ENCODE measurements around the gene HMX2.

The HMX2 gene, protein sequence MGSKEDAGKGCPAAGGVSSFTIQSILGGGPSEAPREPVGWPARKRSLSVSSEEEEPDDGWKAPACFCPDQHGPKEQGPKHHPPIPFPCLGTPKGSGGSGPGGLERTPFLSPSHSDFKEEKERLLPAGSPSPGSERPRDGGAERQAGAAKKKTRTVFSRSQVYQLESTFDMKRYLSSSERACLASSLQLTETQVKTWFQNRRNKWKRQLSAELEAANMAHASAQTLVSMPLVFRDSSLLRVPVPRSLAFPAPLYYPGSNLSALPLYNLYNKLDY

DNA sequence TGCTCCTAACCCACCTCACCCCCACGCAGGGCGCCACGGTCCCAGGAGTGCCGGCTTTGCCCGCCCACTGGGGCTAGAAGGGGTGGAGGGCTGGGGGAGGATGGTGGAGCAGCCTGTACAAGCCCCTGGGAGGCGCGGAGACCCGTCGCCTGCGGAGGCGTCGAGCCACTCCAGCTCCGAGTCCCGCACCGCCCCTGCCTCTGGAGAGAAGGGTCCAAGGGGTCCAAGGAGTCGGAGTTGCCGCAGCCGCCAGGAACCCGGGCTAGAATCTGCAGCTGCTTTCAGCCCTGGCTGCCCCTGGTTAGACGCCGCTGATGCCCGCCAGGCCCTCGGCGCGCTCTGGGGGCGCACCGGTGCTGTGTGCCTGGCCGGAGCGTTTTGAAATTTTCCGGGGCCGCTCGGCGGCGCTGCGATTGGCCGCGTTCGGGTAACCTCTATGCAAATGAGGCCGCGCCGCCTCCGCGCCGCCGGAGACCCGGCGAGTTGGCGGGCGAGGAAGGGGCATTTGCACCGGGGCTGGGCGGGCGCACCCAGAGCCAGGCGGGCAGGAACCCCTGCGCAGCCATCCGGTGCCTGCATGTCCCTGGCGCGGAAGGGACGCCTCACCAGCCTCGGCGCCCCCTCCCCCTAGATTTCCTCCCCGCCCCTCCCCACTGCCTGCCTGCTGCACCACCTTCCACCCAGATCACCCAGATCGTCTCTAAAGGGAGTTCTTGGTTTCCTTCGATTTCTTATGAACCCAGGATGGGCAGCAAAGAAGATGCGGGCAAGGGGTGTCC lies at the start of gene HMX2:
TSS of gene HMX2 (plus strand) at position 502 of the 779 bp plus-strand sequence. CDS start at position 745, 243 bp downstream.
- peak; percentile 12 to 24 for DNase-seq
- TF ChIP-seq GATA1 (IDR thresholded peaks at IDR 0.05; ENCODE audit: low read depth, low read length) (no peak), POLR2A (IDR thresholded peaks at IDR 0.05; ENCODE audit: low read length) (no peak)

DNA sequence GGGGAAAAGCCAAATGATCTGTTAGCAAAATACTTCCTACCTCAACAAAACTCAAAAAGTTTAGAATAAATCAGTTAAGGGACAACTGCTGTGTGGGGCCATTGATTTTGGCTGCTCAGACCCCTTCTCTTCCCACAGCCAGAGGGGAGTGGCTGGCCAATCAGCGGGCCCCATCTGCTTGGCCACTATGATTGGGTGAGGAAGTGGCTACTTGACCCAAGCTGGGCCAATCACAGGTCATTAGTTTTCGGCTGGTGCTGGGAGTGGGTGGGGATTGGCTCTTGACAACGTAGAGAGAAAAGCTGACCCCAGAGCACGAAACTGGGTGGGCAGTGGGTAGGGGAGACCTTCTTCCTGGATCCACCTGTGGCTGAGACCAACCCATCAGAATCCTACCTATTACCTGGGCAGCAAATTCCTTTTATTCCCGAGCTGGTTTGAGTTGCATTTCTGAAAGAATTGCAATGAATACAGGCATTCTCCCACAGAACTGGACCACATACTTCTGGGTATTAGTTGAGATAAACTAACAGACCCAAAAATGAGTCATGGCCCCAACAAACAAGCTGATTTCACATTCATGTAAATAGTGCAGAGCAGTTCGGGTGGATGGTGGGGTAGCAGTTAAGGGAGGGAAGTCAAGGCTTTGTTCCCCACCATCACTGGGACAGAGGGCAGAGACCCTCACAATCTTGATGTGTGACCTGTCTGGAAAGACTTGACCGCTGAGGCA lies 47.7 kb upstream of the HMX2 start:
- TF ChIP-seq POLR2A (IDR thresholded peaks at IDR 0.05; ENCODE audit: low read length) (no peak), GATA1 (IDR thresholded peaks at IDR 0.05; ENCODE audit: low read depth, low read length) (no peak)
- DNase-seq, result no peak

DNA sequence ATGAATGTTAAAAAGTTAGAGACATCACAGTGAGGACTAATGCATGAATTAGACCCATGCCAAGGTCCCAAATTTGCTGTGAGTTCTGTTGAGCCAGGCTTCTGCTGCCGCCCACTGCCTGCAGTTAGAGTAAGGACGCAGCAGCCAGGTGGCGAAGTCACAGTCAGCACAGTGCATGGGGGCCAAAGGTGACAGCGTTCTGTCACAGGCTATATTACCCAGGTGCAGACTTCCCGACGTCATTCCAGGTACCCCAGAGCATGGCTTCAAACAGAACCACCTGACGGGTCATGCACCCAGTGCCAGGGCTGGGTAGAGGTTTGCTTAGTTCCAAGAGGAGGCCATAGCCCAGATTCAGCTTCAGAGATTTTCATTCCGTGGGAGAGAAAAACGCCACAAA lies 46.1 kb upstream of the HMX2 start:
- TF ChIP-seq POLR2A (IDR thresholded peaks at IDR 0.05; ENCODE audit: low read length), result no peak
- no peak for TF ChIP-seq GATA1 (IDR thresholded peaks at IDR 0.05; ENCODE audit: low read depth, low read length)
- no peak for DNase-seq

DNA sequence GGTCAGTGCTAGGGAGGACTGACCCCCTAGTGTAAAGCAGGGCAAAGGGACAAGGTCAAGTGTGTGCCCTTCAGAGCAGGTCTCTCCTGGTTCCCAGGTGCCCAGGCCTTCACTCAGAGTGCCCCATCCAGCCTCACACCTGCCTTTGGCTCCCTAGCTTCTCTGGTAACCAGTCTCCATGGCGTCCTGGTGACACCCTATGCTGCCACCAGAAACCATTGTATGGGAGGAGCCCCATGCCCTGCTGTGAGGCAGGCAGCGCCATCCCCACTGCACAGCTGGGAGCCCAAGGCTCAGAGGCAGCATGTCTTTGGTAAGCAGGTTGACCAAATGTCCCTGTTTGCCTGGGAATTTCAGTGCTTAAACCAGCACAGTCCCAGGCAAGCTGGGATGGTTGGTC lies 45.3 kb upstream of the HMX2 start:
- DNase-seq, result no peak
- TF ChIP-seq GATA1 (IDR thresholded peaks at IDR 0.05; ENCODE audit: low read depth, low read length) (no peak), POLR2A (IDR thresholded peaks at IDR 0.05; ENCODE audit: low read length) (no peak)

DNA sequence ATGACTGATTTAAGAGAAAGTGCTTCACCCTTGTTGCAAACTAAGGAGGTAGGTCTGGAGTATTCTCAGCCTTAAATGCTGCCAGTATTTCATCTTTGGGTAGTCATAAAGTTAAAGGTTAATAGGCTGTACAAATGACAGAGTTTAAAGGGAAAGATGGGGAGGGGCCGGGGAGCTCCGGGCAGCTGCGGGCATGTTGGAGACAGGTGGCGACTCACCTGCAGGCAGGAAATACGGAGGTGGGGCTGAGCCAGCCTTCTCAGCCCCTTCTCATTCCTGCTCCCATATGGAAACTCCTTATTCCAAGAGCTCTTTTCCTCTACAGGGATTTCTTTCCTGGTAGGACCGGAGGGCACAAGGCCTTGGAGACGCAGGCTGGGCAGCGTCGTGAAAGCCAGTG lies 44.0 kb upstream of the HMX2 start:
- DNase-seq, result no peak
- TF ChIP-seq POLR2A (IDR thresholded peaks at IDR 0.05; ENCODE audit: low read length) (no peak), GATA1 (IDR thresholded peaks at IDR 0.05; ENCODE audit: low read depth, low read length) (no peak)

DNA sequence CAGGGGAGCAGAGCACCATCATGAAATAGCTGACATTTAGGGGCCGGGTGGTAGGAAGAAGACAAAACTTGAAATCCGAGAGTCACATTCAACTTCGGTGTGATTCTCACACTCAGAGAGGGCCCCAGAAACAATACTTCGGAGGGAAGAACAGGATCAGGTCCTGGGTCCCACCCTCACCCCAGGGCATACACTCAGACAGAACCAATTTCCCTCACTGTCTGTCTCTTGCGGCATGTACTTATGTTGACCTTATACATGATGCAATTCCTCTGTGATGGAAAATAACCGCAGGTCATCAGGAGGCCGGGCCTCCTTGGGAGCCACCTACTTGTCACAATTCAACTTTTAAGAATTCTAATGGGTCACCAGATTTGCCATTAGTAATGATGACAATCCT lies 38.5 kb upstream of the HMX2 start:
- DNase-seq, result no peak
- TF ChIP-seq POLR2A (IDR thresholded peaks at IDR 0.05; ENCODE audit: low read length) (no peak), GATA1 (IDR thresholded peaks at IDR 0.05; ENCODE audit: low read depth, low read length) (no peak)

DNA sequence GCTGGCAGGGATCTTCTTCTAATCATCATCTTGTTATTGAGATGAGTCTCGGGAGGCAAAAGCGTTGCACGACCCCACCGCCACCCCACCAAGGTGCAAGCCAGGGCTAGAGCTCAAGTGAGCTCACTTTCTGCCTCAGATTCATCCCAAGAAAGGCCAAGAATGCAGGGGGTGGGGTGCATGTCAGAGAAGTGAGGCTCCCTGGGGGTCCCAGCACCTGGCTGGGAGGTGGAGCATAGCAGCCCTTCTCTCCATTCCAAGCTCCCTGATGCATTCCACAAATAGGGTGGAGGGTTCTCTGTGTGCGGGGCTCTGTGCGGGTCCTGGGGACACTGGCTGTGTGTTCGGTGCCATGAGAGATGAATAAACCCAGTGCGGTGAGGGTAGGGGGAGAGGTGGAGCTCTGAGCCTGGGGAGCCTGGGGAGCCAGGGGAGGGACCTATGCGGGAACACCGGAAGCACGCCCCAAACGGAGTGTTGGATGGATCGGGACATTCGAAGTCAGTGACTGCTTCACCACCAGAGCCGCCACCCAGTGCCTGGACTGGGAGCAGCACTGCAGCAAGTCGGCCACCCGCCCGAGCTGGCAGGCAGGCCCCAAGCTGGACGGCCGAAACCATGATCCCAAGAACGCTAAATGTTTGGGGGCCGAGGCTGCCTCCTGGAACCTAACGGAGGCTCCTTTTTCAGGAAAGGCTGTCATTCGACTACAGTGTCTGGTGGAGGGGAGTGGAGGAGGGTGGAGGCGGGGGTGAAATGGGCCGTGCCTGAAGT lies 30.1 kb upstream of the HMX2 start:
- no peak for DNase-seq
- no peak for TF ChIP-seq GATA1 (IDR thresholded peaks at IDR 0.05; ENCODE audit: low read depth, low read length)
- TF ChIP-seq POLR2A (IDR thresholded peaks at IDR 0.05; ENCODE audit: low read length), result no peak

DNA sequence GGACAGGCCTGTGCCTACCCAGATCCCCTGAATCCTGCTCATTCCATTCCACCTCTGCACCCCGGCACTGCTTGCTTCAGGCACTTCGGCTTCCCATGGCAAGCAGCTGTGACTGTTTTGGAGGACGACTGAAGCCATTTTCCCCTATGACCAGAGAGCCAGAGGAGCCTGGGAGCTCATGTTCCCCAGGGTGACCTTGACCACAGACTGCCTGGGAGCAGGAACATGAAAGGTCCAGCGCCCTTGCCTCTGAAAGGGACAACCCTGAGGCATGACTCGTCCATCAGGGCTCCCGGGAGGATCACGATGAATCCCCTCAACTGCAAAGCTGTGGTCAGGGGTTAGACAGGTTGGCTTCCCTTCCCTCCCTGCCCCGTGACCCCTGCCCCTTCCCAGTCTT lies 28.9 kb upstream of the HMX2 start:
- TF ChIP-seq POLR2A (IDR thresholded peaks at IDR 0.05; ENCODE audit: low read length) (no peak), GATA1 (IDR thresholded peaks at IDR 0.05; ENCODE audit: low read depth, low read length) (no peak)
- no peak for DNase-seq

DNA sequence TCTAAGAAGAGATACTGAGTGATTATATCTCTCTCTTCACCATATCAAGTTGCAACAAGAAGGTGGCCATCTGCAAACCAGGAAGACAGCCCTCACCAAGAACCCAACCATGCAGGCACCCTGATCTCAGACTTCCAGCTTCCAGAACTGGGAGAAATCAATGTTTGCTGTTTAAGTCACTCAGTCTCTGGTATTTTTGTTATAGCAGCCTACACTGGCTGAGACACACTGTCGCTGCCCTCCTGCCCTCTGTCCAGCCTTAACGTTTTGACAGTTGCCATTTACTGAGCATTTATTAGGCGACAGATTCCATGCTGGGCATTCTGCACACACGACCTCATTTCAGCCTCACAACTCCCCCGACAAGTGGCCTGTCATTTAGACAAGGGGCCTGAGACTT lies 21.7 kb upstream of the HMX2 start:
- no peak for TF ChIP-seq GATA1 (IDR thresholded peaks at IDR 0.05; ENCODE audit: low read depth, low read length)
- no peak for TF ChIP-seq POLR2A (IDR thresholded peaks at IDR 0.05; ENCODE audit: low read length)
- DNase-seq, result no peak

DNA sequence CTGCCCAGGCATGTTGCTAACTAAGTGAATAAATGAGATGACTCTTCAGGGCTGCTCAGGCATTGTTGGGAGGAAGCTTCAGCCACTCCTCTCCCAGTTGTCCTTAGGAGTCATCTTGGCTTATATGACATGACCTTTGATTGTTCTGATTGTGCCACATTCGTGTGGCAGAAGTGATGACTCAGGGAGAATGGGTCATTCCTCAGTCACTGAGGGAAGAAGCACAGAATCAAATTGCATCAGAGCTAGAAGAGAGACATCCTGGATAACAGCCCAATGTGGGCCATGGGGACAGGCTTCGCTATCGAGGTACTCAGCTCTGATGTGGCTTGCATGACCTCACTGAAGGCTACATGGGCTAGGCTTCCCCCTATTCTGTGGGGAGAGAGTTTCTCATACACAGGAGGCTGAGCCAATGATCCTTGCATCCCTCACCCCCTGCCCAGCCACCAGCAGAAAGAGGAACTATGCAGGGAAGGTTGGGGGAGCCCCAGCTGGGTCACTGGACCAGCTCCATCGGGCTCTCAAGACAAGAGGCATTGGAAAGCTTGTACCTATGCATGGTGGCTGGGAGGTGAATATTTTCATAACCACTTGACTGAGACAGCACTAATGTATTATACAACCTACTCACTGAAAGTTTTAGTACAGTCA lies 18.2 kb upstream of the HMX2 start:
- TF ChIP-seq GATA1 (IDR thresholded peaks at IDR 0.05; ENCODE audit: low read depth, low read length), result no peak
- no peak for DNase-seq

DNA sequence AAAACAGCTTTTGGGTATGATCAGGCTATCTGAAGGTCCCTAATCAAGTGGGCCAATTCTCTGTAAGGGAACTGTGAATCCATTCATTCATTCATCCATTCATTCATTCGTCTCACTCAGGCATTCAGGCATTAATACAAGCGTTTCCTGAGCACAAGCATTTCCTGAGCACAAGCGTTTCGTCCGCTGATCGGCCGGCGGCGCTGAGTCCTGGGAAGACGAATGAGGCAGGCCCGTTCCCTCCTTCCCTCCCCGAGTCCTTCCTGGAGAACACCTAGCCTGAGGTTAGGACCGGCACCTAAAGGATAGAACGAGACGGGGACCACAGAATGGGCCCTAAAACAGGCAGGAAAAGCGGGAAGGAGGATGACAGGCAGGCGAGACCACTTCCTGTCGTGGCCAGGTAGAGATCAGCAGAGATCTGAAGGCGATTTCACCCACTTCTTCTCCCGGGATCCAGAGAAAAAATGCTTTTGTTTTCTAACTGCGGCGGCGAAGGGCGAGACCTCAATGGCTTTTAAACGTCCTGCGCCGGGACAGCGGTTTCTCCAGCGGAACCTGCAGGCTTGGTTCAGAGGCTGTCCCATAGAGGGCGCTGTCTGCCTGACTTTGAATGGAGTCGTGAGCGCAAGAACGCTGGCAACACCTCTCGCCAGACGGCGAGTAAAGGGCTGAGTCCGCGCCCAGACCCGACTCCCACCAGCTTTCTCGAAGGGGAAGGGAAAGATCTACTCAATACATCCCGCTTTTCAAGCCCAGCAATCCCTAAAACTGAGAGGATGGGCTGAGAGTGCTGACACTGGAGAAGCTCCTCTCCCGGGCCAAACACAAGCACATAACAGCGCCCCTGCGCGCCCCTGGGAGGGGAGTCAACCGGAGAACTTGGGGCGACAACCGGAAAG lies 15.1 kb upstream of the HMX2 start:
- peak; percentile 84 to 90 for DNase-seq

More for the DNA sequence above, 15.1 kb upstream of the HMX2 start:
- TF ChIP-seq GATA1 (IDR thresholded peaks at IDR 0.05; ENCODE audit: low read depth, low read length), result no peak
- TF ChIP-seq POLR2A (IDR thresholded peaks at IDR 0.05; ENCODE audit: low read length), result no peak

Measured in erythroblast (primary cell).